Measurements from ENCODE around the gene FXYD6.

DNA sequence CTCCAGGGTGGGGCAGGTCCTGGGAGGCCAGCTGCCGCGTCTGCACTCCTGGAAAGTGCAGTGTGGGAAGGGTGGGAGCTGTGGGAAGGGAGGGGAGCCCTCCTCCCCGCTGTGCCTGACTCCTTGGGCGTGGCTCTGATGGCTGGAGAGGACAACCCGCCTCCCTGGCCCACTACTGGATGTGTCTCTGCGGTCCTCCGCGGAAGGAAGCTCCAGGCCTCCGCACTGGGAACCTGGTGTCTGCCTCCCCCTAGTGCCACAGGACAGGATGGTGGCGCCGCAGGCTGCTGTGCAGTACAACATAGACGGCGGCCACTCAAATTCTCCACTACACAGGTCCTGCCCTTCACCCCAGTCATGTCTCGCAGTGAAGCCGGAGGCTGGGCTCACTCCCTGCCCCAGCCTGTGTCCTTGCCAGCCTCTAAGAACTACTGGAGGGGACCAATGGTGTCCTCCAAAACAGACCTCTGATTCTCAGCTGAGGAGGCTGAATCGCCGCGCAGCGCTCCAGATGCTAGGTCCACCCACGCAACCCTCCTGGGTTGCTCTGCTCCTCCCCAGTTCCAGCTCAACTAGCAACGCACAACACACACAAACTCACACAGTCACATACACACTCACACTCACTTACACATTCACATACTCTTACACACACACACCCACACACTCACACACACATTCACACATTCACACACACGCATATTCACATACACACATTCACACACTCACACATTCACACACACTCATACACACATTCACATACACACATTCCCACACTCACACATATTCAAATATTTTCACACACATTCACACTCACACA is 67.0 kb downstream of the FXYD6 start:
- TF ChIP-seq, protein P1, sequence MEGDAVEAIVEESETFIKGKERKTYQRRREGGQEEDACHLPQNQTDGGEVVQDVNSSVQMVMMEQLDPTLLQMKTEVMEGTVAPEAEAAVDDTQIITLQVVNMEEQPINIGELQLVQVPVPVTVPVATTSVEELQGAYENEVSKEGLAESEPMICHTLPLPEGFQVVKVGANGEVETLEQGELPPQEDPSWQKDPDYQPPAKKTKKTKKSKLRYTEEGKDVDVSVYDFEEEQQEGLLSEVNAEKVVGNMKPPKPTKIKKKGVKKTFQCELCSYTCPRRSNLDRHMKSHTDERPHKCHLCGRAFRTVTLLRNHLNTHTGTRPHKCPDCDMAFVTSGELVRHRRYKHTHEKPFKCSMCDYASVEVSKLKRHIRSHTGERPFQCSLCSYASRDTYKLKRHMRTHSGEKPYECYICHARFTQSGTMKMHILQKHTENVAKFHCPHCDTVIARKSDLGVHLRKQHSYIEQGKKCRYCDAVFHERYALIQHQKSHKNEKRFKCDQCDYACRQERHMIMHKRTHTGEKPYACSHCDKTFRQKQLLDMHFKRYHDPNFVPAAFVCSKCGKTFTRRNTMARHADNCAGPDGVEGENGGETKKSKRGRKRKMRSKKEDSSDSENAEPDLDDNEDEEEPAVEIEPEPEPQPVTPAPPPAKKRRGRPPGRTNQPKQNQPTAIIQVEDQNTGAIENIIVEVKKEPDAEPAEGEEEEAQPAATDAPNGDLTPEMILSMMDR (IDR thresholded peaks at IDR 0.05; ENCODE audit: insufficient read depth, low read length, poor library complexity, severe bottlenecking): no peak
- TF ChIP-seq EZH2phosphoT487 (conservative IDR thresholded peaks at IDR 0.05; ENCODE audit: low read length): no peak

Data from SU-DHL-6 (cell line).